GM18511 (cell line): ENCODE results near the gene ULK1.

Experiments used
- ATAC-seq: cut with Tn5 transposase; IDR thresholded peaks from one replicate; pipeline ENCODE4 v1.9.1; 2021; ENCODE audit warnings: mild to moderate bottlenecking, moderate library complexity; ENCODE audit not compliant: unreplicated experiment

Gene ULK1

GRCh38 chr12:131962069-131962468 is 67.6 kb downstream of the ULK1 start:
- no peak for ATAC-seq

- ATAC-seq = no peak
These were observed 69.0 kb downstream of the ULK1 start for GRCh38 chr12:131963381-131963780.

GRCh38 chr12:131965073-131965472 is 70.7 kb downstream of the ULK1 start:
- ATAC-seq = no peak

GRCh38 chr12:131971226-131971625 is 76.8 kb downstream of the ULK1 start:
- no peak for ATAC-seq
